Neural cell (in vitro differentiated cells): ENCODE data around the gene INPP5A. TPM values are rescaled to one million over a fixed set of nuclear protein-coding genes. Genes with fewer than 3 reads are reported as not detected.

Source experiments
- H2AFZ ChIP-seq: fragments of 200-600, 300-800 bp; sonication (generic), shearing (Covaris generic); 2 replicates; pipeline ENCODE4 v1.6.0; 2014; ENCODE audit warnings: low read depth, mild to moderate bottlenecking, antibody characterized with exemption, low read length, moderate library complexity
- H3F3A ChIP-seq: fragments of 200-600 bp; shearing (Covaris generic); 2 replicates; pipeline ENCODE4 v1.6.1; 2016; ENCODE audit warnings: mild to moderate bottlenecking, moderate library complexity, mixed read lengths, antibody characterized with exemption, low read length; ENCODE audit not compliant: insufficient read depth, poor library complexity, severe bottlenecking
- H3K27ac ChIP-seq: fragments of 200-600, 300-800 bp; sonication (generic), shearing (Covaris generic); 2 replicates; pipeline ENCODE4 v1.5.1; 2014; ENCODE audit warnings: mild to moderate bottlenecking, low read length, moderate library complexity
- H3K27me3 ChIP-seq: fragments of 300-800, 200-600 bp; sonication (generic), shearing (Covaris generic); 2 replicates; pipeline ENCODE4 v1.6.0; 2014; ENCODE audit warnings: mild to moderate bottlenecking, low read depth, low read length, moderate library complexity; ENCODE audit not compliant: insufficient read depth
- H3K36me3 ChIP-seq: fragments of 300-800, 200-600 bp; sonication (generic), shearing (Covaris generic); 2 replicates; pipeline ENCODE4 v1.5.1; 2014; ENCODE audit warnings: mild to moderate bottlenecking, antibody characterized with exemption, low read length, moderate library complexity; ENCODE audit not compliant: insufficient read depth
- H3K4me2 ChIP-seq: fragments of 300-800, 200-600 bp; sonication (generic), shearing (Covaris generic); 2 replicates; pipeline ENCODE4 v1.6.0; 2014; ENCODE audit warnings: mild to moderate bottlenecking, low read length
- H3K4me3 ChIP-seq: fragments of 300-800, 200-600 bp; sonication (generic), shearing (Covaris generic); 2 replicates; pipeline ENCODE4 v1.5.1; 2014; ENCODE audit warnings: mild to moderate bottlenecking, low read length, moderate library complexity
- H3K79me2 ChIP-seq: fragments of 200-600 bp; shearing (Covaris generic); replicated peaks from 2 replicates; pipeline ENCODE4 v1.6.0; 2014; ENCODE audit warnings: mild to moderate bottlenecking, low read length, moderate library complexity; ENCODE audit not compliant: insufficient read depth
- H3K9ac ChIP-seq: fragments of 300-800, 200-600 bp; sonication (generic), shearing (Covaris generic); 2 replicates; pipeline ENCODE4 v1.6.1; 2016; ENCODE audit warnings: mild to moderate bottlenecking, low read length, mixed read lengths
- H3K9me2 ChIP-seq: fragments of 200-600 bp; shearing (Covaris generic); 2 replicates; pipeline ENCODE4 v1.6.1; 2016; ENCODE audit warnings: mild to moderate bottlenecking, low read length, mixed read lengths; ENCODE audit not compliant: insufficient read depth
- H3K9me3 ChIP-seq: fragments of 200-600, 300-800 bp; sonication (generic), shearing (Covaris generic); 2 replicates; pipeline ENCODE4 v1.6.1; 2016; ENCODE audit warnings: mild to moderate bottlenecking, mixed run types, low read length, moderate library complexity, mixed read lengths
- H4K20me1 ChIP-seq: fragments of 200-600 bp; shearing (Covaris generic); 2 replicates; pipeline ENCODE4 v1.6.1; 2016; ENCODE audit warnings: mild to moderate bottlenecking, mixed run types; ENCODE audit not compliant: insufficient read depth
- CTCF ChIP-seq: fragments of 450-650 bp; IDR thresholded peaks from 2 replicates; pipeline ENCODE4 v1.5.1; 2014; ENCODE audit warnings: antibody characterized with exemption, mild to moderate bottlenecking, moderate library complexity; ENCODE audit not compliant: poor library complexity, severe bottlenecking
- EP300 ChIP-seq: fragments of 450-650 bp; conservative IDR thresholded peaks from 2 replicates; pipeline ENCODE4 v1.6.1; 2014; ENCODE audit warnings: antibody characterized with exemption, mild to moderate bottlenecking, moderate library complexity; ENCODE audit not compliant: poor library complexity, severe bottlenecking
- EZH2 ChIP-seq: fragments of 200-600, 300-800 bp; shearing (Covaris generic), sonication (generic); IDR thresholded peaks from 2 replicates; pipeline ENCODE4 v1.6.1; 2014; ENCODE audit warnings: antibody characterized with exemption, low read length, borderline replicate concordance, mild to moderate bottlenecking; ENCODE audit not compliant: insufficient read depth, poor library complexity, severe bottlenecking
- MXI1 ChIP-seq: fragments of 450-650 bp; conservative IDR thresholded peaks from 2 replicates; pipeline ENCODE4 v1.6.1; 2014; ENCODE audit warnings: antibody characterized with exemption, mild to moderate bottlenecking; ENCODE audit not compliant: poor library complexity, severe bottlenecking
- POLR2AphosphoS5 ChIP-seq: IDR thresholded peaks from 2 replicates; pipeline ENCODE4 v1.6.1; 2012
- RAD21 ChIP-seq: fragments of 450-650 bp; conservative IDR thresholded peaks from 2 replicates; pipeline ENCODE4 v1.6.1; 2014; ENCODE audit warnings: antibody characterized with exemption, mild to moderate bottlenecking, moderate library complexity
- SMC3 ChIP-seq: fragments of 450-650 bp; conservative IDR thresholded peaks from 2 replicates; pipeline ENCODE4 v1.6.1; 2014; ENCODE audit warnings: antibody characterized with exemption, mild to moderate bottlenecking, moderate library complexity; ENCODE audit not compliant: poor library complexity
- TAF1 ChIP-seq: IDR thresholded peaks from 2 replicates; pipeline ENCODE4 v1.6.1; 2012; ENCODE audit warnings: low read depth
- polyA plus RNA-seq: library from polyadenylated mRNA; depleted of rRNA; stranded (reverse); fragments of >200 nt; gene quantifications from 2 replicates; pipeline ENCODE4 v1.2.3, GENCODE V29; 2014
- TF ChIP-seq, protein P1 (sequence below): IDR thresholded peaks from 2 replicates; pipeline ENCODE4 v1.6.1; 2012; ENCODE audit warnings: borderline replicate concordance

INPP5A gene
- polyA plus RNA-seq, 1 donor from 2014 or later: 48.8 TPM

DNA sequence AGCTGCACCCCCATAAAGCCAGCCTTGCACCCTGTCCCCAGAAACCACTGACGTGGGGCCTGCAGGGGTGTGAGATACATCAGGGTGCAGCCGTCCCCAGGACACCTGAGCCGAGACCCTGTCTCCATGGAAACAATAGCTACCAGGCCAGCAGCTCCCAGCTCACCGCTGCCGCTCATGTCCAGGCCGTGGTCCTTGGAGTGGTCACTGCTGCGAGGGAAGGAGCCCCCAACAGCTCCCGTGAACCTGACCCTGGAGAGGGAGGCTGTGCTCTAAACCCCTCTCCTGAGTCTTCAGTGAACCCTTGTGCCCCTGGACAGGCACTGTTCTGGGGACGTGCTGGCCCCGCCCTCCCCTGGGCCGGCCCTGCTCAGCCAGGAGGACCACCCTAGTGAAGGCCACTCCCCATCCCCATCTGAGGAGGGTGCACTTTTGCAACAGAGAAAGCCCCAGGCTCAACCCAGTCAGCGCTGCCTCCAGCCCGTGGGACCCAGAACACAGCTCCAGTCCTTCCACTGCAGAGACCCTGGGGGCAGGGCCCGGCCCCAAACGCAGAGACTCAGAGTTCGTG, 19.6 kb upstream of the INPP5A start:
- peak overlapping the region; percentile 15 for H3K4me3 ChIP-seq
- H4K20me1 ChIP-seq: no peaks in the 10 kb centered on the region
- no peaks in the 10 kb centered on the region for H3K27me3 ChIP-seq
- no peaks in the 10 kb centered on the region for H3K36me3 ChIP-seq
- H3K9me2 ChIP-seq: no peaks in the 10 kb centered on the region
- H3K9ac ChIP-seq: peak overlapping the region; percentile 38
- no peaks in the 10 kb centered on the region for H3K9me3 ChIP-seq
- no peaks in the 10 kb centered on the region for H3K79me2 ChIP-seq
- H3F3A ChIP-seq: no peaks in the 10 kb centered on the region
- H2AFZ ChIP-seq: no peak overlapping the region
- H3K27ac ChIP-seq: peak overlapping the region; percentile 49
- TF ChIP-seq MXI1 (no peak), EP300 (no peak), CTCF (no peak), EZH2 (no peak), TAF1 (no peak), POLR2AphosphoS5 (no peak), SMC3 (no peak), RAD21 (no peak)
- TF ChIP-seq, protein P1, sequence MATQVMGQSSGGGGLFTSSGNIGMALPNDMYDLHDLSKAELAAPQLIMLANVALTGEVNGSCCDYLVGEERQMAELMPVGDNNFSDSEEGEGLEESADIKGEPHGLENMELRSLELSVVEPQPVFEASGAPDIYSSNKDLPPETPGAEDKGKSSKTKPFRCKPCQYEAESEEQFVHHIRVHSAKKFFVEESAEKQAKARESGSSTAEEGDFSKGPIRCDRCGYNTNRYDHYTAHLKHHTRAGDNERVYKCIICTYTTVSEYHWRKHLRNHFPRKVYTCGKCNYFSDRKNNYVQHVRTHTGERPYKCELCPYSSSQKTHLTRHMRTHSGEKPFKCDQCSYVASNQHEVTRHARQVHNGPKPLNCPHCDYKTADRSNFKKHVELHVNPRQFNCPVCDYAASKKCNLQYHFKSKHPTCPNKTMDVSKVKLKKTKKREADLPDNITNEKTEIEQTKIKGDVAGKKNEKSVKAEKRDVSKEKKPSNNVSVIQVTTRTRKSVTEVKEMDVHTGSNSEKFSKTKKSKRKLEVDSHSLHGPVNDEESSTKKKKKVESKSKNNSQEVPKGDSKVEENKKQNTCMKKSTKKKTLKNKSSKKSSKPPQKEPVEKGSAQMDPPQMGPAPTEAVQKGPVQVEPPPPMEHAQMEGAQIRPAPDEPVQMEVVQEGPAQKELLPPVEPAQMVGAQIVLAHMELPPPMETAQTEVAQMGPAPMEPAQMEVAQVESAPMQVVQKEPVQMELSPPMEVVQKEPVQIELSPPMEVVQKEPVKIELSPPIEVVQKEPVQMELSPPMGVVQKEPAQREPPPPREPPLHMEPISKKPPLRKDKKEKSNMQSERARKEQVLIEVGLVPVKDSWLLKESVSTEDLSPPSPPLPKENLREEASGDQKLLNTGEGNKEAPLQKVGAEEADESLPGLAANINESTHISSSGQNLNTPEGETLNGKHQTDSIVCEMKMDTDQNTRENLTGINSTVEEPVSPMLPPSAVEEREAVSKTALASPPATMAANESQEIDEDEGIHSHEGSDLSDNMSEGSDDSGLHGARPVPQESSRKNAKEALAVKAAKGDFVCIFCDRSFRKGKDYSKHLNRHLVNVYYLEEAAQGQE: no peak
- no peak overlapping the region for H3K4me2 ChIP-seq

GRCh38 chr10:132518572-132519381, 18.8 kb upstream of the INPP5A start:
- Histone ChIP-seq H3K27me3 (no peaks in the 10 kb centered on the region), H3K9ac (no peak overlapping the region), H3K79me2 (no peaks in the 10 kb centered on the region), H3K27ac (no peak overlapping the region), H3K4me2 (no peak overlapping the region), H3K9me3 (no peaks in the 10 kb centered on the region), H3K4me3 (no peak overlapping the region), H3F3A (no peaks in the 10 kb centered on the region), H2AFZ (no peak overlapping the region), H3K36me3 (no peaks in the 10 kb centered on the region), H4K20me1 (no peaks in the 10 kb centered on the region), H3K9me2 (no peaks in the 10 kb centered on the region)
- no peak for TF ChIP-seq TAF1
- no peak for TF ChIP-seq EZH2
- no peak for TF ChIP-seq SMC3
- TF ChIP-seq POLR2AphosphoS5: no peak
- TF ChIP-seq RAD21: no peak
- TF ChIP-seq EP300: no peak
- TF ChIP-seq, protein P1: no peak
- TF ChIP-seq MXI1: no peak
- no peak for TF ChIP-seq CTCF
